Heart right ventricle (tissue), 16 donors: ENCODE measurements around the gene BTG2. TPM values are rescaled to one million over a fixed set of nuclear protein-coding genes. Genes with fewer than 3 reads are reported as not detected.

ENCODE experiments used
- ATAC-seq, 8 donors: fragments of 200-7000 bp; cut with Tn5 transposase; one replicate each; pipeline ENCODE4 v1.9.1; 2020; ENCODE audit warnings: mild to moderate bottlenecking in 8 of 8, moderate library complexity in 8 of 8, moderate number of reproducible peaks in 1 of 8
- DNase-seq, 2 donors: peaks; one replicate each; pipeline ENCODE4 v3.0.0-alpha.2; 2020
- H3K27ac ChIP-seq, 10 donors: fragments of 200-600 bp; sonication (generic) in 2 of 10; one replicate each; pipeline versions ENCODE4 v1.5.0 to v1.8.0; 2020 to 2022; ENCODE audit warnings: mild to moderate bottlenecking in 3 of 10
- H3K27me3 ChIP-seq, 7 donors: fragments of 200-600 bp; one replicate each; pipeline ENCODE4 v1.8.0; 2021 to 2022; ENCODE audit warnings: mild to moderate bottlenecking in 2 of 7
- H3K36me3 ChIP-seq, 9 donors: fragments of 200-600 bp; sonication (generic) in 1 of 9; one replicate each; pipeline versions ENCODE4 v1.5.0 to v1.8.0; 2020 to 2022; ENCODE audit warnings: mild to moderate bottlenecking in 2 of 9
- H3K4me1 ChIP-seq, 9 donors: fragments of 200-600 bp; sonication (generic) in 1 of 9; one replicate each; pipeline versions ENCODE4 v1.5.0 to v1.8.0; 2020 to 2022; ENCODE audit warnings: mild to moderate bottlenecking in 4 of 9
- H3K4me3 ChIP-seq, 10 donors: fragments of 200-600 bp; sonication (generic) in 2 of 10; one replicate each; pipeline versions ENCODE4 v1.5.0 to v1.8.0; 2020 to 2022; ENCODE audit warnings: mild to moderate bottlenecking in 7 of 10, moderate library complexity in 2 of 10
- H3K9me3 ChIP-seq, 11 donors: fragments of 200-600 bp in 10 of 11; sonication (generic) in 2 of 11; one replicate each; pipeline versions ENCODE4 v1.5.0 to v1.8.0; 2013 to 2022; ENCODE audit warnings: mild to moderate bottlenecking in 2 of 11, control low read depth in 1 of 11, moderate library complexity in 1 of 11
- CTCF ChIP-seq, 9 donors: fragments of 200-600 bp; sonication (generic) in 2 of 9; IDR thresholded peaks; one replicate each; pipeline versions ENCODE4 v1.5.0 to v1.8.0; 2021 to 2022; ENCODE audit warnings: antibody characterized with exemption in 9 of 9, mild to moderate bottlenecking in 5 of 9, moderate library complexity in 1 of 9
- WGBS, 2 donors: extraction: QIAGEN DNeasy Blood & Tissue Kit; methylation state at CpG; one replicate each; pipeline ENCODE4 v1.1.7; 2013; ENCODE audit warnings: inconsistent platforms in 1 of 2; 5-methylcytosine and 5-hydroxymethylcytosine counted together
- intact Hi-C, 10 donors: fragments of 100-400 bp; cut with DNase I; formaldehyde crosslinking; loops; one replicate each; pipeline versions ENCODE4 v1.11.1 to v1.14.2; 2022
- polyA plus RNA-seq, 2 donors: library from polyadenylated mRNA; stranded (reverse); fragments of 200-250 nt; gene quantifications; one replicate each; pipeline ENCODE4 v1.2.3, GENCODE V29; 2013
- total RNA-seq, 10 donors: library from RNA; stranded (reverse); fragmentation: NEBNext Ultra II Directional in 3 of 10; extraction: Animal tissue kit (Norgen Biotek cat#: 25700) in 3 of 10; gene quantifications; one replicate each; pipeline versions ENCODE4 v1.2.1 to v1.2.4, GENCODE V29; 2021 to 2023
- donor health status: Arrhythmogenic right ventricular cardiomyopathy.
- donor health status: ischemic (EF 13 %, LVEDD 7.1; RV severe dilation, severe dysfunction).
- donor health status: healthy with polysubstance abuse.
- donor health status: DM: no; HTN: yes; CAD: no.
- donor health status: DM: no; HTN: no; CAD: no.
- donor health status: ischemic (EF 25% LVEDD 6.9; RV normal size, moderate dysfunction).
- donor health status: ischemic (EF 25% LVEDD 5.7; RV mildly dilated, moderate dysfunction).
- donor health status: healthy.
- donor health status: DM: yes; HTN: yes; CAD: no.
- donor health status: Ischemic cardiomyopathy.
- donor health status: ischemic (EF 35%, LVEDD 5.7; RV mildly dilated, moderate dysfunction).
- donor health status: nonischemic (EF 11% LVEDD 7.7; RV severe dilation, severe dysfunction).
- donor health status: DM: yes; HTN: yes; CAD: no.
- donor health status: PGD.
- donor health status: ischemic (EF 29% LVEDD 5.4; RV normal size, mild dysfunction).
- donor health status: nonischemic (EF 23%, LVEDD 6.1; RV moderate dilation, normal function).

BTG2 gene
- total and polyA plus RNA-seq, 12 donors, result 26.4 to 349 (median 54.2) TPM

- peaks cover 0 to 10% (median 0%) of the 10 kb centered on the region in 7 donors for H3K27me3 ChIP-seq
- intact Hi-C loops, result loop anchor here in 2 of 10 donors (2.0 to 10.0 kb wide), 2 partner anchors 63 to 289 kb away; partner anchors contain the start of gene ATP2B4 (in 1 of the 2)
- WGBS, 2 donors, result 54 to 65% methylated on average over 1 of the region's 1 CpG
- H3K4me3 ChIP-seq, result no peak overlapping the region
- no peak for TF ChIP-seq CTCF (IDR thresholded peaks at IDR 0.05)
- DNase-seq (no peak), ATAC-seq (no peak)
- H3K9me3 ChIP-seq, result no peaks in the 10 kb centered on the region
- H3K4me1 ChIP-seq, result peaks cover 0 to 27% (median 9%) of the 10 kb centered on the region in 9 donors
- peaks cover 0 to 7% (median 0%) of the 10 kb centered on the region in 9 donors for H3K36me3 ChIP-seq
- H3K27ac ChIP-seq, result no peak overlapping the region
These were observed 30.8 kb downstream of the BTG2 start for GRCh38 chr1:203336097-203336496.

GRCh38 chr1:203338335-203339036 lies 33.2 kb downstream of the BTG2 start:
- H3K4me1 ChIP-seq, result peaks cover 0 to 35% (median 13%) of the 10 kb centered on the region in 9 donors
- H3K9me3 ChIP-seq, result no peaks in the 10 kb centered on the region
- no peak overlapping the region for H3K4me3 ChIP-seq
- H3K27me3 ChIP-seq, result peaks cover 0 to 25% (median 0%) of the 10 kb centered on the region in 7 donors
- peak; percentile 85 to 94 (median 88) for TF ChIP-seq CTCF (IDR thresholded peaks at IDR 0.05)
- intact Hi-C loops, result loop anchor here in 8 of 10 donors (1.0 to 10.0 kb wide), 5 partner anchors 32 to 286 kb away; partner anchors contain the start of gene ATP2B4 (in 1 of the 8)
- peak; percentile 37 to 62 for DNase-seq
- peak; percentile 43 to 77 (median 67) for ATAC-seq
- no peak overlapping the region for H3K27ac ChIP-seq
- WGBS, 2 donors, result 49 to 56% methylated on average over 18 of the region's 18 CpGs
- peaks cover 0 to 19% (median 0%) of the 10 kb centered on the region in 9 donors for H3K36me3 ChIP-seq

GRCh38 chr1:203340112-203340790 lies 34.9 kb downstream of the BTG2 start:
- WGBS, 2 donors, result 19 to 21% methylated on average over 7 of the region's 7 CpGs
- Histone ChIP-seq H3K27me3 (peaks cover 0 to 25% (median 0%) of the 10 kb centered on the region in 7 donors), H3K27ac (no peak overlapping the region), H3K36me3 (peaks cover 0 to 19% (median 0%) of the 10 kb centered on the region in 9 donors), H3K4me3 (no peak overlapping the region), H3K4me1 (peaks cover 0 to 35% (median 13%) of the 10 kb centered on the region in 9 donors), H3K9me3 (no peaks in the 10 kb centered on the region)
- ATAC-seq, result peak; percentile 73 to 87 (median 82)
- peak; percentile 39 to 81 for DNase-seq
- intact Hi-C loops, result loop anchor here (1.0 to 10.0 kb wide), 8 partner anchors 71 to 365 kb away; no protein-coding TSS in a partner anchor
- TF ChIP-seq CTCF (IDR thresholded peaks at IDR 0.05), result peak; percentile 81 to 96 (median 89)
